HepG2 (cell line): Measurements from ENCODE around the gene FAM168A. TPM values are rescaled to one million over a fixed set of nuclear protein-coding genes. Genes with fewer than 3 reads are reported as not detected.

Experiments
- IKZF1 ChIP-seq: fragments of 450-650 bp; IDR thresholded peaks from 2 replicates; pipeline ENCODE4 v1.7.1; 2016
- KLF6 ChIP-seq: IDR thresholded peaks from 2 replicates; pipeline ENCODE4 v1.8.0; 2016; ENCODE audit warnings: missing biosample characterization, missing genetic modification reagents
- NONO ChIP-seq, 2 experiments: fragments of 450-650 bp in 1 of 2; sonication (generic) in 1 of 2; formaldehyde crosslinking in 1 of 2; IDR thresholded peaks in 1 of 2; conservative IDR thresholded peaks in 1 of 2; 2 replicates each; pipeline versions ENCODE4 v1.6.1 to v1.8.0; 2017 to 2022; ENCODE audit warnings: mild to moderate bottlenecking in 1 of 2, missing genetic modification reagents in 1 of 2, moderate library complexity in 1 of 2
- SALL2 ChIP-seq: sonication (generic); formaldehyde crosslinking; IDR thresholded peaks from 2 replicates; pipeline ENCODE4 v1.8.1; 2023; ENCODE audit warnings: mild to moderate bottlenecking, missing genetic modification reagents, inconsistent platforms
- STAT5B ChIP-seq: sonication (generic); formaldehyde crosslinking; IDR thresholded peaks from 2 replicates; pipeline ENCODE4 v1.4.0; 2020; ENCODE audit warnings: missing genetic modification reagents
- ZBTB21 ChIP-seq: sonication (generic); formaldehyde crosslinking; IDR thresholded peaks from 2 replicates; pipeline ENCODE4 v1.4.0; 2020; ENCODE audit warnings: missing genetic modification reagents
- ZFYVE20 ChIP-seq: sonication (generic); formaldehyde crosslinking; IDR thresholded peaks from 2 replicates; pipeline ENCODE4 v1.8.0; 2023; ENCODE audit warnings: low read depth, mild to moderate bottlenecking, moderate library complexity, missing genetic modification reagents, borderline replicate concordance
- ZNF207 ChIP-seq: fragments of 450-650 bp; IDR thresholded peaks from 2 replicates; pipeline ENCODE4 v1.6.1; 2016; ENCODE audit warnings: antibody characterized with exemption, borderline replicate concordance
- ZNF431 ChIP-seq: sonication (generic); formaldehyde crosslinking; IDR thresholded peaks from 2 replicates; pipeline ENCODE4 v1.9.0; 2022; ENCODE audit warnings: missing genetic modification reagents, low read depth, mild to moderate bottlenecking, borderline replicate concordance
- polyA plus RNA-seq, 8 experiments: library from polyadenylated mRNA; depleted of rRNA in 3 of 8; stranded (reverse) in 7 of 8; unstranded in 1 of 8; fragments of >200 nt; fragmentation: Illumina TruSeq in 4 of 8; extraction: Trizol in 4 of 8; gene quantifications; 2 replicates each; pipeline versions ENCODE4 v1.2.1 to v1.2.3, GENCODE V29; 2011 to 2016; ENCODE audit warnings: low read depth in 4 of 8, missing spikeins in 1 of 8, mixed read lengths in 1 of 8; ENCODE audit not compliant: insufficient read depth in 1 of 8
- total RNA-seq, 5 experiments: library from RNA; depleted of rRNA; stranded (reverse); fragments of >200 nt; fragmentation: Illumina TruSeq; extraction: Trizol; gene quantifications; 2 replicates each; pipeline ENCODE4 v1.2.3, GENCODE V29; 2016; ENCODE audit warnings: low read depth in 1 of 5
- TF ChIP-seq, protein P1 (sequence below): sonication (generic); formaldehyde crosslinking; IDR thresholded peaks from 2 replicates; pipeline ENCODE4 v1.5.0; 2020; ENCODE audit warnings: missing genetic modification reagents, mild to moderate bottlenecking, borderline replicate concordance
- TF ChIP-seq, protein P2 (sequence below): sonication (generic); formaldehyde crosslinking; IDR thresholded peaks from 2 replicates; pipeline ENCODE4 v1.5.0; 2020; ENCODE audit warnings: mild to moderate bottlenecking, missing genetic modification reagents
- TF ChIP-seq, protein P3 (sequence below): IDR thresholded peaks from 2 replicates; pipeline ENCODE4 v1.6.1; 2016; ENCODE audit warnings: missing compliant biosample characterization, missing genetic modification reagents, borderline replicate concordance
- TF ChIP-seq, protein P4 (sequence below): sonication (generic); formaldehyde crosslinking; IDR thresholded peaks from 2 replicates; pipeline ENCODE4 v1.5.0; 2020; ENCODE audit warnings: mild to moderate bottlenecking, missing genetic modification reagents
- TF ChIP-seq, protein P5 (sequence below): sonication (generic); formaldehyde crosslinking; conservative IDR thresholded peaks from 2 replicates; pipeline ENCODE4 v1.8.0; 2022; ENCODE audit warnings: low read depth, missing genetic modification reagents
- TF ChIP-seq, protein P6 (sequence below): sonication (generic); formaldehyde crosslinking; IDR thresholded peaks from 2 replicates; pipeline ENCODE4 v1.5.1; 2020; ENCODE audit warnings: mild to moderate bottlenecking, missing genetic modification reagents, moderate library complexity

FAM168A gene
- total and polyA plus RNA-seq, 2 of the 13 experiments (the other 11 are each of a cell fraction or from before 2014, with no cell fraction given) = 13.9 to 15.8 TPM

DNA sequence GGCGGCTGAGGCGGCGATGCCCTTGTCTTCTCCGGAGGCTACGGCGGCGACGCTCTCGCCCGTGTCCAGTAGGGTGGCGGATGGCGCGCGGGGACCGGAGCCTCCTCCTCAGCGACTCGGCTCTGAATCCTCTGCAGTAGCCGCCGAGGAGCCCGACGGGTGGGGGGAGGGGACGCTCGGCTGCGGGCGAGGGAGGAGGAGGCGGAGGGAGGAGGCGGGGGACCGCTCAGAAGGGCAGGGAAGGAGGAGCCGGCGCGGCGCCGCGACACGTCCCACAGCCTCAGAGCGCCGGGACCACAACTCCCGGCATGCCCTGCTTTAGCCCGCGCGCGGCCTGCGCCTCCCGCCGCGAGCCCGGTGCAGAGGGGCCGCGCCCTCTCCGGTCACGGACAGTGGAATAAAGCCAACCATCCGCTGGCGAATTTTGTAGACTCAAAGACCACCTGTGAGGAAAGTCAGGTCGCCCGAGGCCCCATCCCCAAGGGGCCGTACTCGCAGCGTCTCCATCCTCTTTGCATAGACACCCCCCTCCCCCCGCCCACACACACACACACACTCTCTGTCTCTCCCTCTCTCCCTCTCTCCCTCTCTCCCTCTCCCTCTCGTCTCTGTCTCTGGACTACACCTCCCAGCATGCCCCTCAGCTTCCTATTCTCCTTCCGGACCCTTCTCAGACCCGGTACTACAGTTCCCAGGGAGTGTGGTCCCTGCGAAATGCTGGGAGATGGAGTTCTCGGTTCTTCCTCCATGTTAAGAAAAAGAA lies at the start of gene FAM168A (continued):
- TF ChIP-seq, protein P1, sequence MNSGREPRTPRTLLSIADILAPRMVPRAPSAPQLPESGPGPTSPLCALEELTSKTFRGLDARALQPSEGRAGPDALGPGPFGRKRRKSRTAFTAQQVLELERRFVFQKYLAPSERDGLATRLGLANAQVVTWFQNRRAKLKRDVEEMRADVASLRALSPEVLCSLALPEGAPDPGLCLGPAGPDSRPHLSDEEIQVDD (CRISPR knock-in tag) = no peak
- TF ChIP-seq, protein P2, sequence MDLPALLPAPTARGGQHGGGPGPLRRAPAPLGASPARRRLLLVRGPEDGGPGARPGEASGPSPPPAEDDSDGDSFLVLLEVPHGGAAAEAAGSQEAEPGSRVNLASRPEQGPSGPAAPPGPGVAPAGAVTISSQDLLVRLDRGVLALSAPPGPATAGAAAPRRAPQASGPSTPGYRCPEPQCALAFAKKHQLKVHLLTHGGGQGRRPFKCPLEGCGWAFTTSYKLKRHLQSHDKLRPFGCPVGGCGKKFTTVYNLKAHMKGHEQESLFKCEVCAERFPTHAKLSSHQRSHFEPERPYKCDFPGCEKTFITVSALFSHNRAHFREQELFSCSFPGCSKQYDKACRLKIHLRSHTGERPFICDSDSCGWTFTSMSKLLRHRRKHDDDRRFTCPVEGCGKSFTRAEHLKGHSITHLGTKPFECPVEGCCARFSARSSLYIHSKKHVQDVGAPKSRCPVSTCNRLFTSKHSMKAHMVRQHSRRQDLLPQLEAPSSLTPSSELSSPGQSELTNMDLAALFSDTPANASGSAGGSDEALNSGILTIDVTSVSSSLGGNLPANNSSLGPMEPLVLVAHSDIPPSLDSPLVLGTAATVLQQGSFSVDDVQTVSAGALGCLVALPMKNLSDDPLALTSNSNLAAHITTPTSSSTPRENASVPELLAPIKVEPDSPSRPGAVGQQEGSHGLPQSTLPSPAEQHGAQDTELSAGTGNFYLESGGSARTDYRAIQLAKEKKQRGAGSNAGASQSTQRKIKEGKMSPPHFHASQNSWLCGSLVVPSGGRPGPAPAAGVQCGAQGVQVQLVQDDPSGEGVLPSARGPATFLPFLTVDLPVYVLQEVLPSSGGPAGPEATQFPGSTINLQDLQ (CRISPR knock-in tag) = no peak; the same call in 1 of the 2 replicates
- TF ChIP-seq ZBTB21 (CRISPR knock-in tag) (no peak), IKZF1 (no peak), STAT5B (CRISPR knock-in tag) (no peak), NONO (IDR thresholded peaks at IDR 0.05) (no peak), NONO (CRISPR knock-in tag; conservative IDR thresholded peaks at IDR 0.05) (peak; percentile 73), ZFYVE20 (no peak), ZNF431 (CRISPR knock-in tag) (no peak), KLF6 (no peak; the same call in 1 of the 2 replicates), ZNF207 (no peak), SALL2 (CRISPR knock-in tag) (no peak)
- TF ChIP-seq, protein P3, sequence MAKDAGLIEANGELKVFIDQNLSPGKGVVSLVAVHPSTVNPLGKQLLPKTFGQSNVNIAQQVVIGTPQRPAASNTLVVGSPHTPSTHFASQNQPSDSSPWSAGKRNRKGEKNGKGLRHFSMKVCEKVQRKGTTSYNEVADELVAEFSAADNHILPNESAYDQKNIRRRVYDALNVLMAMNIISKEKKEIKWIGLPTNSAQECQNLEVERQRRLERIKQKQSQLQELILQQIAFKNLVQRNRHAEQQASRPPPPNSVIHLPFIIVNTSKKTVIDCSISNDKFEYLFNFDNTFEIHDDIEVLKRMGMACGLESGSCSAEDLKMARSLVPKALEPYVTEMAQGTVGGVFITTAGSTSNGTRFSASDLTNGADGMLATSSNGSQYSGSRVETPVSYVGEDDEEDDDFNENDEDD (CRISPR knock-in tag) = peak; percentile 78; the same call in 1 of the 2 replicates
- TF ChIP-seq, protein P4, sequence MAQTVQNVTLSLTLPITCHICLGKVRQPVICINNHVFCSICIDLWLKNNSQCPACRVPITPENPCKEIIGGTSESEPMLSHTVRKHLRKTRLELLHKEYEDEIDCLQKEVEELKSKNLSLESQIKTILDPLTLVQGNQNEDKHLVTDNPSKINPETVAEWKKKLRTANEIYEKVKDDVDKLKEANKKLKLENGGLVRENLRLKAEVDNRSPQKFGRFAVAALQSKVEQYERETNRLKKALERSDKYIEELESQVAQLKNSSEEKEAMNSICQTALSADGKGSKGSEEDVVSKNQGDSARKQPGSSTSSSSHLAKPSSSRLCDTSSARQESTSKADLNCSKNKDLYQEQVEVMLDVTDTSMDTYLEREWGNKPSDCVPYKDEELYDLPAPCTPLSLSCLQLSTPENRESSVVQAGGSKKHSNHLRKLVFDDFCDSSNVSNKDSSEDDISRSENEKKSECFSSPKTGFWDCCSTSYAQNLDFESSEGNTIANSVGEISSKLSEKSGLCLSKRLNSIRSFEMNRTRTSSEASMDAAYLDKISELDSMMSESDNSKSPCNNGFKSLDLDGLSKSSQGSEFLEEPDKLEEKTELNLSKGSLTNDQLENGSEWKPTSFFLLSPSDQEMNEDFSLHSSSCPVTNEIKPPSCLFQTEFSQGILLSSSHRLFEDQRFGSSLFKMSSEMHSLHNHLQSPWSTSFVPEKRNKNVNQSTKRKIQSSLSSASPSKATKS (CRISPR knock-in tag) = no peak
- TF ChIP-seq, protein P5, sequence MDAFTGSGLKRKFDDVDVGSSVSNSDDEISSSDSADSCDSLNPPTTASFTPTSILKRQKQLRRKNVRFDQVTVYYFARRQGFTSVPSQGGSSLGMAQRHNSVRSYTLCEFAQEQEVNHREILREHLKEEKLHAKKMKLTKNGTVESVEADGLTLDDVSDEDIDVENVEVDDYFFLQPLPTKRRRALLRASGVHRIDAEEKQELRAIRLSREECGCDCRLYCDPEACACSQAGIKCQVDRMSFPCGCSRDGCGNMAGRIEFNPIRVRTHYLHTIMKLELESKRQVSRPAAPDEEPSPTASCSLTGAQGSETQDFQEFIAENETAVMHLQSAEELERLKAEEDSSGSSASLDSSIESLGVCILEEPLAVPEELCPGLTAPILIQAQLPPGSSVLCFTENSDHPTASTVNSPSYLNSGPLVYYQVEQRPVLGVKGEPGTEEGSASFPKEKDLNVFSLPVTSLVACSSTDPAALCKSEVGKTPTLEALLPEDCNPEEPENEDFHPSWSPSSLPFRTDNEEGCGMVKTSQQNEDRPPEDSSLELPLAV (CRISPR knock-in tag) = no peak
- TF ChIP-seq, protein P6, sequence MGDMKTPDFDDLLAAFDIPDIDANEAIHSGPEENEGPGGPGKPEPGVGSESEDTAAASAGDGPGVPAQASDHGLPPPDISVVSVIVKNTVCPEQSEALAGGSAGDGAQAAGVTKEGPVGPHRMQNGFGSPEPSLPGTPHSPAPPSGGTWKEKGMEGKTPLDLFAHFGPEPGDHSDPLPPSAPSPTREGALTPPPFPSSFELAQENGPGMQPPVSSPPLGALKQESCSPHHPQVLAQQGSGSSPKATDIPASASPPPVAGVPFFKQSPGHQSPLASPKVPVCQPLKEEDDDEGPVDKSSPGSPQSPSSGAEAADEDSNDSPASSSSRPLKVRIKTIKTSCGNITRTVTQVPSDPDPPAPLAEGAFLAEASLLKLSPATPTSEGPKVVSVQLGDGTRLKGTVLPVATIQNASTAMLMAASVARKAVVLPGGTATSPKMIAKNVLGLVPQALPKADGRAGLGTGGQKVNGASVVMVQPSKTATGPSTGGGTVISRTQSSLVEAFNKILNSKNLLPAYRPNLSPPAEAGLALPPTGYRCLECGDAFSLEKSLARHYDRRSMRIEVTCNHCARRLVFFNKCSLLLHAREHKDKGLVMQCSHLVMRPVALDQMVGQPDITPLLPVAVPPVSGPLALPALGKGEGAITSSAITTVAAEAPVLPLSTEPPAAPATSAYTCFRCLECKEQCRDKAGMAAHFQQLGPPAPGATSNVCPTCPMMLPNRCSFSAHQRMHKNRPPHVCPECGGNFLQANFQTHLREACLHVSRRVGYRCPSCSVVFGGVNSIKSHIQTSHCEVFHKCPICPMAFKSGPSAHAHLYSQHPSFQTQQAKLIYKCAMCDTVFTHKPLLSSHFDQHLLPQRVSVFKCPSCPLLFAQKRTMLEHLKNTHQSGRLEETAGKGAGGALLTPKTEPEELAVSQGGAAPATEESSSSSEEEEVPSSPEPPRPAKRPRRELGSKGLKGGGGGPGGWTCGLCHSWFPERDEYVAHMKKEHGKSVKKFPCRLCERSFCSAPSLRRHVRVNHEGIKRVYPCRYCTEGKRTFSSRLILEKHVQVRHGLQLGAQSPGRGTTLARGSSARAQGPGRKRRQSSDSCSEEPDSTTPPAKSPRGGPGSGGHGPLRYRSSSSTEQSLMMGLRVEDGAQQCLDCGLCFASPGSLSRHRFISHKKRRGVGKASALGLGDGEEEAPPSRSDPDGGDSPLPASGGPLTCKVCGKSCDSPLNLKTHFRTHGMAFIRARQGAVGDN (CRISPR knock-in tag) = peak; percentile 78
